Measurements from ENCODE around the gene GTPBP6. TPM values are rescaled to one million over a fixed set of nuclear protein-coding genes. Genes with fewer than 3 reads are reported as not detected.
"Not testable (repeated sequence)": the region's sequence is repeated elsewhere in the genome, so short reads cannot be mapped to it uniquely, and the experiment has no call there.

GTPBP6 gene
- total RNA-seq, 2 experiments from 2014 or later: 54.5 to 60.2 TPM

GRCh38 chrX:275476-275966 lies 43.1 kb downstream of the GTPBP6 start:
- Mint-ChIP-seq H3K4me1 (peaks cover 12% of the 10 kb centered on the region), H3K27ac (no peak overlapping the region), H3K36me3 (ENCODE audit: low read depth) (no peaks in the 10 kb centered on the region), H3K9me3 (ENCODE audit: low read depth) (no peaks in the 10 kb centered on the region), H3K27me3 (no peaks in the 10 kb centered on the region), H3K4me3 (peak overlapping the region; percentile 44)
- intact Hi-C loops (cut with DNase I, micrococcal nuclease): no loop called here
- DNase-seq: no peak
- ATAC-seq: peak; percentile 12
- CTCF ChIA-PET: no interaction called here
- POLR2A ChIA-PET: no interaction called here

DNA sequence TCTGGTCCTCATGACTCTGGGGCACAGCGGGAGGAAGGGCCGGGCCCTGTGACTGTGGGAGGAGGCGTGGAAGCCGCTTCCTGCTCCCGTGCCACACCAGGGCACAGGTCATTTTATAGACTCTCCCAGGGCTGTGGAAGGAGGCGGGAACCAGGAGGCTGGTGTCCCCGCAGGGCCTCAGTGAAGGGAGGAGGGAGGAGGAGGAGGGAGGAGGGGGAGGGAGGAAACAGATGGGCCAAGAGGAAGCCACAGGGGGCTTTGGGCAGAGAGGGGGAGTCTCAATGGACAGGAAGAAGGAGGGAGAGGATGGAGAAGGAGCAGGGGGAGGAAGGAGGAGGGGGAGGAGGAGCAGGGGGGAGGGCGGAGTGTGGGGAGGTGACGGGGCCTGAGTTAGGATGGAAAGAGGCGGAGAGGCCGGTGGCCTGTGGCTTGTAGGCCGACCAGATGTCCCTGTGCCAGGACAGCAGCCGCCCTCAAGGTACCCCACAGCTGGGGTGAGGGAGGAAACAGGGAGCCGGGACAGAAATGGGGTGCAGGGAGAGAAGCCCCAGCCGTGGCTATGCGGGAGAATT lies 43.6 kb downstream of the GTPBP6 start:
- DNase-seq: no peak
- H3K4me1 Mint-ChIP-seq: peaks cover 12% of the 10 kb centered on the region
- intact Hi-C loops (cut with DNase I, micrococcal nuclease): no loop called here
- no peaks in the 10 kb centered on the region for H3K36me3 Mint-ChIP-seq (ENCODE audit: low read depth)
- ATAC-seq: no peak
- H3K27me3 Mint-ChIP-seq: no peaks in the 10 kb centered on the region
- POLR2A ChIA-PET: no interaction called here
- peak overlapping the region; percentile 44 for H3K4me3 Mint-ChIP-seq
- no peaks in the 10 kb centered on the region for H3K9me3 Mint-ChIP-seq (ENCODE audit: low read depth)
- H3K27ac Mint-ChIP-seq: no peak overlapping the region
- CTCF ChIA-PET: no interaction called here

DNA sequence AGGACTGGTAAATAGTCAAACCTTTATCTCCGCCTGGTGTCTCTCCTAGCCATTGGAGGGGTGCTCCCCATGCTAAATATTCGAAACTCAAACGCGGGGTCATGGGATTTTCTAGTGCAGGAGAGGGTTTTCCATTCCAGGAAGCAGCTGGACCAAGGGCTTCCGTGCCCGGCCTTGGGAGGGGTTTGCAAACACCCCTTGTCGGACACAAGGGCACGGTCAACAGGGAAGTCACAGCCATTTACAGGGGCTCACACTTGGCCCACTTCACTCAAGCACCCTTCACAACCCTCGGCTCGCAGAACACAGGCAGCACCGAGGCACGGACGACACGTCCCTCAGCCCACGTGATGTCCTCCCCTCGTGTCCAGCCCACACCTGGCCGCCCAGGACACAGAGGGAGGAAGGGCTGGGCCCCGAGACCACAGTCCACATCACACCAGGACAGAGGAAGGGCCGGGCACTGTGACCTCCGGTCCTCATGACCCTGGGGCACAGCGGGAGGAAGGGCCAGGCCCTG lies 47.7 kb downstream of the GTPBP6 start:
- Mint-ChIP-seq H3K27ac (no peak overlapping the region), H3K4me1 (peaks cover 2% of the 10 kb centered on the region), H3K9me3 (ENCODE audit: low read depth) (no peaks in the 10 kb centered on the region), H3K27me3 (no peaks in the 10 kb centered on the region), H3K36me3 (ENCODE audit: low read depth) (no peaks in the 10 kb centered on the region), H3K4me3 (no peak overlapping the region)
- CTCF ChIA-PET: no interaction called here
- DNase-seq (no peak), ATAC-seq (no peak)
- intact Hi-C loops (cut with DNase I, micrococcal nuclease): no loop called here
- POLR2A ChIA-PET: no interaction called here

GRCh38 chrX:267771-268261 lies 50.8 kb downstream of the GTPBP6 start:
- POLR2A ChIA-PET: no interaction called here
- Mint-ChIP-seq H3K4me3 (no peak overlapping the region), H3K36me3 (ENCODE audit: low read depth) (no peaks in the 10 kb centered on the region), H3K27me3 (no peaks in the 10 kb centered on the region), H3K4me1 (no peaks in the 10 kb centered on the region), H3K9me3 (ENCODE audit: low read depth) (no peaks in the 10 kb centered on the region), H3K27ac (no peak overlapping the region)
- no peak for DNase-seq
- no peak for ATAC-seq
- CTCF ChIA-PET: no interaction called here
- intact Hi-C loops (cut with DNase I, micrococcal nuclease): no loop called here

GRCh38 chrX:265502-265901 lies 53.1 kb downstream of the GTPBP6 start:
- DNase-seq (no peak), ATAC-seq (no peak)
- Mint-ChIP-seq H3K27ac (no peak overlapping the region), H3K9me3 (ENCODE audit: low read depth) (no peaks in the 10 kb centered on the region), H3K4me3 (no peak overlapping the region), H3K36me3 (ENCODE audit: low read depth) (no peaks in the 10 kb centered on the region), H3K4me1 (no peaks in the 10 kb centered on the region), H3K27me3 (no peaks in the 10 kb centered on the region)
- ChIA-PET CTCF (no interaction called here), POLR2A (no interaction called here)
- intact Hi-C loops (cut with DNase I, micrococcal nuclease): no loop called here

DNA sequence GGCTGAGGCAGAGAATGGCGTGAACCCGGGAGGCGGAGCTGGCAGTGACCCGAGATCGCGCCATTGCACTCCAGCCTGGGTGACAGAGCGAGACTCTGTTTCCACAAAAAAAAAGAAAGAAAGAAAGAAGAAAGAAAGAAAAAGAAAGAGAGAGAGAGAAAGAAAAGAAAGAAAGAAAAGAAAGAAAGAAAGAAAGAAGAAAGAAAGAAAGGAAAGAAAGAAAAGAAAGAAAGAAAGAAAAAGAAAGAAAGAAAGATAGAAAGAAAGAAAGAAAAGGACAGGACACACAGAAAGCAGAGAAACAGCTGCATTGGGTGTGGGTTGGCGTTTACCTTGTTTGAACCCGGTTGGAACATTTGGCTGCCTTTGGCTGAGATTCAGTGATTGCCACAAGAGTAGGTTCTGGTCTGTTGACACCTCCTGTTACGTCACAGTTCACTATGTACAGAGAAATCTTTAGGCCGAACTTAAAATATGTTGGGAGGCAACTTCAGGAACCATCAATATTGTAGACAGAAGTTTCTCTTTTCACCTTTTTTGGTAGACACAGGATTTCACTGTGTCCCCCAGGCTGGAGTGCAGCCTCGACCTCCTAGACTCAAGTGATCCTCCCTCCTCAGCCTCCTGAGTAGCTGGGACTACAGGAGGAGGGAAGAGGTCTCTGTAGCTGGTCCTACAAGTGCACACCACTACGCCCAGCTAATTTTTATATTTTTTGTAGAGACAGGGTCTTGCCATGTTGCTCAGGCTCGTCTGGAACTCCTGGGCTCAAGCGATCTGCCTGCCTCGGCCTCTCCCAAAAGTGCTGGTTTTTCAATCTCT lies 53.8 kb downstream of the GTPBP6 start:
- Mint-ChIP-seq H3K27ac (no peak overlapping the region), H3K36me3 (ENCODE audit: low read depth) (no peaks in the 10 kb centered on the region), H3K4me3 (no peak overlapping the region), H3K27me3 (no peaks in the 10 kb centered on the region), H3K4me1 (no peaks in the 10 kb centered on the region), H3K9me3 (ENCODE audit: low read depth) (no peaks in the 10 kb centered on the region)
- ChIA-PET CTCF (no interaction called here), POLR2A (no interaction called here)
- intact Hi-C loops (cut with DNase I, micrococcal nuclease): no loop called here
- DNase-seq (no peak), ATAC-seq (no peak)

DNA sequence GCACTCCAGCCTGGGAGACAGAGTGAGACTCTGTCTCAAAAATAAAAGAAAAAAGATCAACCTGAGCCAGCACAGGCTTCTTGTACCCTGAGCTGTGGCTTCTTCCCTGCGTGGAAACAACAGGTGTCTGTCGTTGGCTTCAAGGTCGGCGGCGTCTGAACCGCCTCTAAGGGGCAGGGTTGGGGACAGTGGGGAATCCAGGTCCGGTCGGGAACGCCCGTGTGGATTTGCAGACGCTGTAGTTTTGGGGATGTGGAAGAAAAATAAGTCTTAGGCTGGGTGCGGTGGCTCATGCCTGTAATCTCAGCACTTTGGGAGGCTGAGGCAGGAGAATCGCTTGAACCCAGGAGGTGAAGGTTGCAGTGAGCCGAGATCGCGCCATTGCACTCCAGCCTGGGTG lies 54.6 kb downstream of the GTPBP6 start:
- H3K27me3 Mint-ChIP-seq; H3K4me3 Mint-ChIP-seq; H3K27ac Mint-ChIP-seq; ATAC-seq; intact Hi-C loops (cut with DNase I, micrococcal nuclease); DNase-seq; H3K36me3 Mint-ChIP-seq (ENCODE audit: low read depth); H3K4me1 Mint-ChIP-seq; H3K9me3 Mint-ChIP-seq (ENCODE audit: low read depth); POLR2A ChIA-PET; CTCF ChIA-PET: not testable (repeated sequence)

GRCh38 chrX:262381-262909 lies 56.2 kb downstream of the GTPBP6 start:
- H3K27ac Mint-ChIP-seq: no peak overlapping the region
- ATAC-seq (no peak), DNase-seq (no peak)
- H3K27me3 Mint-ChIP-seq: no peaks in the 10 kb centered on the region
- intact Hi-C loops (cut with DNase I, micrococcal nuclease): no loop called here
- no peak overlapping the region for H3K4me3 Mint-ChIP-seq
- ChIA-PET CTCF (no interaction called here), POLR2A (no interaction called here)
- H3K4me1 Mint-ChIP-seq: no peaks in the 10 kb centered on the region
- H3K9me3 Mint-ChIP-seq (ENCODE audit: low read depth): no peaks in the 10 kb centered on the region
- no peaks in the 10 kb centered on the region for H3K36me3 Mint-ChIP-seq (ENCODE audit: low read depth)

GRCh38 chrX:261919-262352 lies 56.7 kb downstream of the GTPBP6 start:
- Mint-ChIP-seq H3K9me3 (ENCODE audit: low read depth) (no peaks in the 10 kb centered on the region), H3K27me3 (no peaks in the 10 kb centered on the region), H3K27ac (no peak overlapping the region), H3K4me3 (no peak overlapping the region), H3K36me3 (ENCODE audit: low read depth) (no peaks in the 10 kb centered on the region), H3K4me1 (no peaks in the 10 kb centered on the region)
- intact Hi-C loops (cut with DNase I, micrococcal nuclease): no loop called here
- DNase-seq: no peak
- ChIA-PET POLR2A (no interaction called here), CTCF (no interaction called here)
- no peak for ATAC-seq

- DNase-seq (no peak), ATAC-seq (no peak)
Observed at GRCh38 chrX:261167-261918, 57.3 kb downstream of the GTPBP6 start.

DNA sequence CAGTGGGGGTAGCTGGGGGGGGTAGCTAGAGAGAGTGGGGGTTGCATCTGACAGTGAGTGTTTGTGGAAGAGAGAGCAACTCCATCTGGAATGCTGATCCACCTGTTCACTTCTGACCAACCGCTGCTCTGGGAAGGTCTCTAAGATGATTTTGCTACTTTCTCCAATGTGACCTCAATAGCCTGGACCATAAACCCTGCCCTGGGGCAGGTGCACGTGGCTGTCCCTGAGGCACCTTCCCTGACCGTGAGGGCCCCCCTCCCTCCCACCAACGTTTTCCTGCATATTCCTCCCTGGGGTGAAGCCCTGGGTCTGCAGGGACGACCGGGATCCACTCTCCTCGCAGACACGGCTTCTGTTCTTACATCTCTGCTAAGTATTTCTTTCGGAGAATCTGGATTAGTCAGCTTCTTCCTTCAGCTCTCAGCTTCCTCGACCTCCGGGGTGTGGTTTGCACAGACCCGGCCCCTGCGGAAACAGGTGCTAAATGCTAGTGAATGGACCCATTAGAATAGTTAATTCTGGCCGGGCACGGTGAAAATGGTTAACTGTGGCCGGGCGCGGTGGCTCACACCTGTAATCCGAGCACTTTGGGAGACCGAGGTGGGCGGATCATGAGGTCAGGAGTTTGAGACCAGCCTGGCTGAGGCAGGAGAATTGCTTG lies 58.8 kb downstream of the GTPBP6 start:
- no peak for ATAC-seq
- DNase-seq: no peak
- H3K4me1 Mint-ChIP-seq: no peaks in the 10 kb centered on the region
- no peaks in the 10 kb centered on the region for H3K27me3 Mint-ChIP-seq
- CTCF ChIA-PET: no interaction called here
- H3K4me3 Mint-ChIP-seq: no peak overlapping the region
- POLR2A ChIA-PET: no interaction called here
- no peak overlapping the region for H3K27ac Mint-ChIP-seq
- no peaks in the 10 kb centered on the region for H3K9me3 Mint-ChIP-seq (ENCODE audit: low read depth)
- intact Hi-C loops (cut with DNase I, micrococcal nuclease): no loop called here
- H3K36me3 Mint-ChIP-seq (ENCODE audit: low read depth): no peaks in the 10 kb centered on the region

More at GRCh38 chrX:261167-261918, 57.3 kb downstream of the GTPBP6 start:
- no peaks in the 10 kb centered on the region for H3K9me3 Mint-ChIP-seq (ENCODE audit: low read depth)
- intact Hi-C loops (cut with DNase I, micrococcal nuclease): no loop called here
- POLR2A ChIA-PET: no interaction called here
- no peak overlapping the region for H3K27ac Mint-ChIP-seq
- no peaks in the 10 kb centered on the region for H3K27me3 Mint-ChIP-seq
- no peak overlapping the region for H3K4me3 Mint-ChIP-seq
- H3K4me1 Mint-ChIP-seq: no peaks in the 10 kb centered on the region
- CTCF ChIA-PET: no interaction called here
- no peaks in the 10 kb centered on the region for H3K36me3 Mint-ChIP-seq (ENCODE audit: low read depth)

All from activated CD4-positive, alpha-beta T cell treated with anti-CD3 and anti-CD28 coated beads for 36 hours (primary cell).